ENCODE measurements around the gene TASOR2. TPM values are rescaled to one million over a fixed set of nuclear protein-coding genes. Genes with fewer than 3 reads are reported as not detected.

Gene TASOR2
- total RNA-seq, 1 experiment from 2014 or later, result 80.3 TPM

GRCh38 chr10:5647507-5648240 lies 37.0 kb upstream of the TASOR2 start:
- H3K27me3 ChIP-seq (ENCODE audit: insufficient read depth, low read length), result no peaks in the 10 kb centered on the region
- H3K9me3 ChIP-seq (ENCODE audit: control insufficient read depth in 1 of 2, insufficient read depth in 1 of 2, low read depth in 1 of 2, low read length in 2 of 2), result no peaks in the 10 kb centered on the region
- POLR2A ChIA-PET, result no interaction called here
- ATAC-seq, result no peak
- TF ChIP-seq POLR2AphosphoS5 (IDR thresholded peaks at IDR 0.05; ENCODE audit: low read depth, low read length), result no peak
- no peak for TF ChIP-seq CTCF (IDR thresholded peaks at IDR 0.05 in 2 of 3, conservative IDR thresholded peaks at IDR 0.05 in 1 of 3; ENCODE audit: borderline replicate concordance in 1 of 3, insufficient read depth in 1 of 3, low read depth in 2 of 3, low read length in 2 of 3)
- no peak for TF ChIP-seq CBX3 (IDR thresholded peaks at IDR 0.05; ENCODE audit: low read depth)
- TF ChIP-seq CEBPB (IDR thresholded peaks at IDR 0.05; ENCODE audit: low read depth), result no peak
- TF ChIP-seq POLR2A (IDR thresholded peaks at IDR 0.05; ENCODE audit: borderline replicate concordance, extremely low read depth, insufficient read depth, insufficient read length), result no peak
- TF ChIP-seq TCF7L2 (IDR thresholded peaks at IDR 0.05; ENCODE audit: borderline replicate concordance, extremely low read depth, insufficient read depth, insufficient read length), result no peak
- TF ChIP-seq ZBTB33 (IDR thresholded peaks at IDR 0.05; ENCODE audit: extremely low read depth, insufficient replicate concordance, low read length), result no peak
- TF ChIP-seq SRF (IDR thresholded peaks at IDR 0.05; ENCODE audit: low read depth), result no peak
- no peak for TF ChIP-seq MAX (IDR thresholded peaks at IDR 0.05)
- no TSS peak for BruUV-seq (replicated peaks)
- no peaks in the 10 kb centered on the region for H3K9me2 ChIP-seq (ENCODE audit: insufficient read depth)
- intact Hi-C loops (cut with micrococcal nuclease), result no loop called here
- no peak overlapping the region for H3K4me3 ChIP-seq (replicated peaks in 1 of 2; ENCODE audit: low read depth in 1 of 2, low read length in 2 of 2)
- H4K20me1 ChIP-seq (ENCODE audit: insufficient read depth), result no peaks in the 10 kb centered on the region
- no peak overlapping the region for H2AFZ ChIP-seq (ENCODE audit: low read depth, low read length, poor library complexity, severe bottlenecking)
- H3K4me1 ChIP-seq (ENCODE audit: control insufficient read depth in 1 of 2, insufficient read depth in 2 of 2, low read length in 2 of 2), result no peaks in the 10 kb centered on the region
- H3K9ac ChIP-seq (ENCODE audit: low read length), result no peak overlapping the region
- H3K79me2 ChIP-seq (ENCODE audit: insufficient read depth, low read length), result no peaks in the 10 kb centered on the region
- CTCF ChIA-PET, result interaction anchor here (1.4 kb wide), 1 partner anchor 18 kb away, joined by 3 read pairs; no protein-coding TSS in a partner anchor
- peaks cover 0 to 6% of the 10 kb centered on the region in 2 experiments; a peak in 1 of 4 replicates for H3K36me3 ChIP-seq (ENCODE audit: control insufficient read depth in 1 of 2, insufficient read depth in 2 of 2, low read length in 2 of 2)
- no peak overlapping the region for H3K4me2 ChIP-seq (ENCODE audit: low read length)
- no peak overlapping the region for H3K27ac ChIP-seq (ENCODE audit: low read depth, low read length)
- RAD21 ChIA-PET (ENCODE audit: low non-redundant PET in 1 of 2, low total read pairs in 2 of 2, uncharacterized antibody in 2 of 2, unreplicated experiment in 2 of 2), result no interaction called here
- DNase-seq (ENCODE audit: low read depth, low spot score), result no peak

Data from HCT116 (cell line).